Measurements from ENCODE around the gene ACSBG1. TPM values are rescaled to one million over a fixed set of nuclear protein-coding genes. Genes with fewer than 3 reads are reported as not detected.
A peak's percentile ranks its signal among the peaks of the same experiment; 100 is the strongest.

ACSBG1 gene
- total and polyA plus RNA-seq, 2 experiments from 2014 or later = 0.04 TPM; not detected in 1

GRCh38 chr15:78232951-78233350 is 1.4 kb downstream of the ACSBG1 start:
- in situ Hi-C loops (cut with MboI) = loop anchor here (10.0 kb wide), 1 partner anchor 268 kb away; no protein-coding TSS in a partner anchor

GRCh38 chr15:78229431-78230406 is 4.6 kb downstream of the ACSBG1 start:
- no peak for DNase-seq
- in situ Hi-C loops (cut with MboI) = loop anchor here (10.0 kb wide), 1 partner anchor 265 kb away; no protein-coding TSS in a partner anchor
- Histone ChIP-seq H3K27ac (no peak overlapping the region), H3K9ac (no peak overlapping the region), H2AFZ (no peak overlapping the region), H3K9me3 (ENCODE audit: low read depth) (no peaks in the 10 kb centered on the region), H3K79me2 (ENCODE audit: insufficient read depth) (no peaks in the 10 kb centered on the region), H3K27me3 (replicated peaks; ENCODE audit: insufficient read depth) (peaks cover 11% of the 10 kb centered on the region; the same call in 1 of the 2 replicates), H3K36me3 (ENCODE audit: low read depth) (no peaks in the 10 kb centered on the region), H3K4me3 (no peak overlapping the region), H3K9me2 (ENCODE audit: insufficient read depth) (no peaks in the 10 kb centered on the region), H4K20me1 (ENCODE audit: insufficient read depth) (no peaks in the 10 kb centered on the region), H3K4me1 (ENCODE audit: insufficient read depth) (0 out of 2 replicates have a peak, but pooled peaks cover 4% of the 10 kb centered on the region), H3K4me2 (ENCODE audit: unreplicated experiment) (no peak overlapping the region), H3F3A (ENCODE audit: insufficient read depth) (no peaks in the 10 kb centered on the region)
- 62 to 64% methylated on average over 17 of the region's 17 CpGs for WGBS, 2 experiments (ENCODE audit: low coverage in 1 of 2, low lambda C conversion rate in 2 of 2, missing lambda C conversion rate in 2 of 2)
- TF ChIP-seq EZH2 (IDR thresholded peaks at IDR 0.05; ENCODE audit: insufficient read depth, poor library complexity, severe bottlenecking) (no peak), EZH2phosphoT487 (IDR thresholded peaks at IDR 0.05; ENCODE audit: insufficient read depth, low read depth) (no peak)

More at GRCh38 chr15:78232951-78233350, 1.4 kb downstream of the ACSBG1 start:
- no peak overlapping the region for H3K9ac ChIP-seq
- DNase-seq = no peak
- no peaks in the 10 kb centered on the region for H3K36me3 ChIP-seq (ENCODE audit: low read depth)
- no peaks in the 10 kb centered on the region for H3F3A ChIP-seq (ENCODE audit: insufficient read depth)
- H3K9me2 ChIP-seq (ENCODE audit: insufficient read depth) = no peaks in the 10 kb centered on the region
- no peaks in the 10 kb centered on the region for H3K79me2 ChIP-seq (ENCODE audit: insufficient read depth)
- no peak overlapping the region for H3K27ac ChIP-seq
- WGBS, 2 experiments (ENCODE audit: low coverage in 1 of 2, low lambda C conversion rate in 2 of 2, missing lambda C conversion rate in 2 of 2) = 68 to 69% methylated on average over 5 of the region's 5 CpGs
- H3K4me2 ChIP-seq (ENCODE audit: unreplicated experiment) = no peak overlapping the region
- no peak overlapping the region for H3K4me3 ChIP-seq
- no peaks in the 10 kb centered on the region for H3K4me1 ChIP-seq (ENCODE audit: insufficient read depth)
- H4K20me1 ChIP-seq (ENCODE audit: insufficient read depth) = no peaks in the 10 kb centered on the region
- no peak overlapping the region for H2AFZ ChIP-seq
- peaks cover 23% of the 10 kb centered on the region for H3K27me3 ChIP-seq (replicated peaks; ENCODE audit: insufficient read depth)
- TF ChIP-seq EZH2 (IDR thresholded peaks at IDR 0.05; ENCODE audit: insufficient read depth, poor library complexity, severe bottlenecking) (no peak), EZH2phosphoT487 (IDR thresholded peaks at IDR 0.05; ENCODE audit: insufficient read depth, low read depth) (no peak)
- H3K9me3 ChIP-seq (ENCODE audit: low read depth) = no peaks in the 10 kb centered on the region

GRCh38 chr15:78228356-78228996 is 5.9 kb downstream of the ACSBG1 start:
- in situ Hi-C loops (cut with MboI) = no loop called here
- DNase-seq = no peak
- H3K4me1 ChIP-seq (ENCODE audit: insufficient read depth) = 0 out of 2 replicates have a peak, but pooled peaks cover 4% of the 10 kb centered on the region

GRCh38 chr15:78225783-78226541 is 8.4 kb downstream of the ACSBG1 start:
- no peak overlapping the region for H3K27ac ChIP-seq
- in situ Hi-C loops (cut with MboI) = no loop called here
- H3K9me2 ChIP-seq (ENCODE audit: insufficient read depth) = no peaks in the 10 kb centered on the region
- TF ChIP-seq EZH2phosphoT487 (IDR thresholded peaks at IDR 0.05; ENCODE audit: insufficient read depth, low read depth) = no peak
- no peak for TF ChIP-seq EZH2 (IDR thresholded peaks at IDR 0.05; ENCODE audit: insufficient read depth, poor library complexity, severe bottlenecking)
- no peaks in the 10 kb centered on the region for H3K79me2 ChIP-seq (ENCODE audit: insufficient read depth)
- H3K4me2 ChIP-seq (ENCODE audit: unreplicated experiment) = no peak overlapping the region
- H3K9me3 ChIP-seq (ENCODE audit: low read depth) = no peaks in the 10 kb centered on the region
- H3F3A ChIP-seq (ENCODE audit: insufficient read depth) = no peaks in the 10 kb centered on the region
- no peak overlapping the region for H3K4me3 ChIP-seq
- H3K4me1 ChIP-seq (ENCODE audit: insufficient read depth) = 0 out of 2 replicates have a peak, but pooled peaks cover 4% of the 10 kb centered on the region
- no peaks in the 10 kb centered on the region for H4K20me1 ChIP-seq (ENCODE audit: insufficient read depth)
- H3K27me3 ChIP-seq (replicated peaks; ENCODE audit: insufficient read depth) = no peaks in the 10 kb centered on the region
- no peaks in the 10 kb centered on the region for H3K36me3 ChIP-seq (ENCODE audit: low read depth)
- DNase-seq = peak; percentile 40
- 48 to 53% methylated on average over 3 of the region's 3 CpGs for WGBS, 2 experiments (ENCODE audit: low coverage in 1 of 2, low lambda C conversion rate in 2 of 2, missing lambda C conversion rate in 2 of 2)
- H3K9ac ChIP-seq = no peak overlapping the region
- H2AFZ ChIP-seq = no peak overlapping the region

More at GRCh38 chr15:78228356-78228996, 5.9 kb downstream of the ACSBG1 start:
- Histone ChIP-seq H3K36me3 (ENCODE audit: low read depth) (no peaks in the 10 kb centered on the region), H3K27ac (no peak overlapping the region), H4K20me1 (ENCODE audit: insufficient read depth) (no peaks in the 10 kb centered on the region), H3K4me2 (ENCODE audit: unreplicated experiment) (no peak overlapping the region), H2AFZ (no peak overlapping the region), H3K9me2 (ENCODE audit: insufficient read depth) (no peaks in the 10 kb centered on the region), H3K27me3 (replicated peaks; ENCODE audit: insufficient read depth) (0 out of 2 replicates have a peak, but pooled peaks cover 2% of the 10 kb centered on the region), H3K9me3 (ENCODE audit: low read depth) (no peaks in the 10 kb centered on the region), H3K4me3 (no peak overlapping the region), H3F3A (ENCODE audit: insufficient read depth) (no peaks in the 10 kb centered on the region), H3K79me2 (ENCODE audit: insufficient read depth) (no peaks in the 10 kb centered on the region), H3K9ac (no peak overlapping the region)
- no peak for TF ChIP-seq EZH2 (IDR thresholded peaks at IDR 0.05; ENCODE audit: insufficient read depth, poor library complexity, severe bottlenecking)
- TF ChIP-seq EZH2phosphoT487 (IDR thresholded peaks at IDR 0.05; ENCODE audit: insufficient read depth, low read depth) = no peak
- WGBS, 2 experiments (ENCODE audit: low coverage in 1 of 2, low lambda C conversion rate in 2 of 2, missing lambda C conversion rate in 2 of 2) = 74 to 82% methylated on average over 8 of the region's 8 CpGs

All from GM23248 (cell line).